Measurements from ENCODE around the gene CDKAL1.

GRCh38 chr6:21111093-21111725, 577.0 kb downstream of the CDKAL1 start:
- no peak for TF ChIP-seq POLR2A (IDR thresholded peaks at IDR 0.05)
- TF ChIP-seq, protein P1, sequence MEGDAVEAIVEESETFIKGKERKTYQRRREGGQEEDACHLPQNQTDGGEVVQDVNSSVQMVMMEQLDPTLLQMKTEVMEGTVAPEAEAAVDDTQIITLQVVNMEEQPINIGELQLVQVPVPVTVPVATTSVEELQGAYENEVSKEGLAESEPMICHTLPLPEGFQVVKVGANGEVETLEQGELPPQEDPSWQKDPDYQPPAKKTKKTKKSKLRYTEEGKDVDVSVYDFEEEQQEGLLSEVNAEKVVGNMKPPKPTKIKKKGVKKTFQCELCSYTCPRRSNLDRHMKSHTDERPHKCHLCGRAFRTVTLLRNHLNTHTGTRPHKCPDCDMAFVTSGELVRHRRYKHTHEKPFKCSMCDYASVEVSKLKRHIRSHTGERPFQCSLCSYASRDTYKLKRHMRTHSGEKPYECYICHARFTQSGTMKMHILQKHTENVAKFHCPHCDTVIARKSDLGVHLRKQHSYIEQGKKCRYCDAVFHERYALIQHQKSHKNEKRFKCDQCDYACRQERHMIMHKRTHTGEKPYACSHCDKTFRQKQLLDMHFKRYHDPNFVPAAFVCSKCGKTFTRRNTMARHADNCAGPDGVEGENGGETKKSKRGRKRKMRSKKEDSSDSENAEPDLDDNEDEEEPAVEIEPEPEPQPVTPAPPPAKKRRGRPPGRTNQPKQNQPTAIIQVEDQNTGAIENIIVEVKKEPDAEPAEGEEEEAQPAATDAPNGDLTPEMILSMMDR (IDR thresholded peaks at IDR 0.05), result no peak
